C4-2B (cell line): ENCODE results near the gene RNF212B.
"Not testable (repeated sequence)": the region's sequence is repeated elsewhere in the genome, so short reads cannot be mapped to it uniquely, and the experiment has no call there.

Experiments used
- H3K27ac ChIP-seq: fragments of 450-650 bp; 2 replicates; pipeline ENCODE4 v1.5.1; 2017
- ZFX ChIP-seq: fragments of 450-650 bp; IDR thresholded peaks from 2 replicates; pipeline ENCODE4 v1.6.1; 2017
- TF ChIP-seq, protein P1 (sequence below): fragments of 450-650 bp; conservative IDR thresholded peaks from 2 replicates; pipeline ENCODE4 v1.5.1; 2017; ENCODE audit warnings: mild to moderate bottlenecking

The RNF212B gene

GRCh38 chr14:23249824-23250223 is 12.1 kb downstream of the RNF212B start:
- TF ChIP-seq, protein P1, sequence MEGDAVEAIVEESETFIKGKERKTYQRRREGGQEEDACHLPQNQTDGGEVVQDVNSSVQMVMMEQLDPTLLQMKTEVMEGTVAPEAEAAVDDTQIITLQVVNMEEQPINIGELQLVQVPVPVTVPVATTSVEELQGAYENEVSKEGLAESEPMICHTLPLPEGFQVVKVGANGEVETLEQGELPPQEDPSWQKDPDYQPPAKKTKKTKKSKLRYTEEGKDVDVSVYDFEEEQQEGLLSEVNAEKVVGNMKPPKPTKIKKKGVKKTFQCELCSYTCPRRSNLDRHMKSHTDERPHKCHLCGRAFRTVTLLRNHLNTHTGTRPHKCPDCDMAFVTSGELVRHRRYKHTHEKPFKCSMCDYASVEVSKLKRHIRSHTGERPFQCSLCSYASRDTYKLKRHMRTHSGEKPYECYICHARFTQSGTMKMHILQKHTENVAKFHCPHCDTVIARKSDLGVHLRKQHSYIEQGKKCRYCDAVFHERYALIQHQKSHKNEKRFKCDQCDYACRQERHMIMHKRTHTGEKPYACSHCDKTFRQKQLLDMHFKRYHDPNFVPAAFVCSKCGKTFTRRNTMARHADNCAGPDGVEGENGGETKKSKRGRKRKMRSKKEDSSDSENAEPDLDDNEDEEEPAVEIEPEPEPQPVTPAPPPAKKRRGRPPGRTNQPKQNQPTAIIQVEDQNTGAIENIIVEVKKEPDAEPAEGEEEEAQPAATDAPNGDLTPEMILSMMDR: no peak
- TF ChIP-seq ZFX: no peak
- no peak overlapping the region for H3K27ac ChIP-seq

DNA sequence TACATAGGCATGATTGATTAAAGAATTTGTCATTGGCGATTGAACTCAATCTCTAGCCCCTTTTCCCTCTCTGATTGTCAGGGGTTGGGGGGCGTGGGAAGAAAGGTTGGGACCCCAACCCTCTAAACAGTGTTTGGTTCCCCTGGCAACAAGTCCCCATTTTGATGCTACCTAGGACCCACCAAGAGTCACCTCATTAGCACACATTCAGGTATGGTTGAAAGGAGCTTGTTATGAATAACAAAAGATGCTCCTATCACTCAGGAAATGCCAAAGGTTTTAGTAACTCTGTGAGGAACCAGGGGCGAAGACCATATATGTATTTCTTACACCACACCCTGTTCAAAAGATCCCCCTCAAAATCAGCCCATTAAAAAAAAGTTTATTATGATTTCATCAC is 14.3 kb downstream of the RNF212B start:
- TF ChIP-seq, protein P1: no peak
- no peak for TF ChIP-seq ZFX
- H3K27ac ChIP-seq: no peak overlapping the region

DNA sequence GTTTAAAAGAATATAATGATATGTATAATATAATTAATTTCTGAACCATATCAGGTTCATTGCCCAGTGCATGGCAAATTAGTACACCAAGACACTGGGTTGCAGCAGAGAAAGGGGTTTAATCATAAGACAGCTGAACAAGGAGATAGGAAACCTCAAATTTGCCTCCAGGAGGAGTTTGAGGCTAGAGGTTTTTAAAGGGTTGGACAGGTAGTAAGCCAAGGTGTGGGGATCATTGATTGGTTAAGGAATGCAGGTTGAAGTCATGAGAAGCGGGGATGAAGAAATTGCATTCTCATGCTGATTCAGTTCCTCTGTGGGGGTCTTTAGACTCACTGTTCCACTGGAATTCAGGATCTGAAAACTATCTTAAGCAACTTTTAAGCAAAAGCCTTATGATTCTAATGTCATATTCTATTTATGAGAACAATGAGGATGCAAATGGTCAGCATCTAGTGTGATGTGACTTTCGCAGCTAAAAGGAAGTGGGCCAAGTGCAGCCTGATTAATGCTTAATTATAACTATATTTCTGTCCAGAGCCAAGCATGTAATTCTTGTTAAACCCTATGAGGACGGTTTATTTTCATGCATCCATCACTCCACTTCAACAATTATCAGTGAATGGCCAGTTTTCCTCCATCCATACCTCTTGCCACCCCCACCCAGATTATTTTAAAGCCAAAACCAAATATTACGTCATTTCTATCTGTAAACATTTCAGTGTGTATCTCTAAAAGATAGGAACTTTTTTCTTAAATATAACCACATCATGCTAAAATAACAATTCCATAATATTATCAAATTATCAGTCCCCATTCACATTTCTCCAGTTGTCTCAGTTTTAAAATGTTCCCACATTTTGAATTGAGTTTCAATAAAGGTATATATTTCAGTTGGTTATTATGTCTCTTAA is 14.9 kb downstream of the RNF212B start:
- no peak overlapping the region for H3K27ac ChIP-seq

DNA sequence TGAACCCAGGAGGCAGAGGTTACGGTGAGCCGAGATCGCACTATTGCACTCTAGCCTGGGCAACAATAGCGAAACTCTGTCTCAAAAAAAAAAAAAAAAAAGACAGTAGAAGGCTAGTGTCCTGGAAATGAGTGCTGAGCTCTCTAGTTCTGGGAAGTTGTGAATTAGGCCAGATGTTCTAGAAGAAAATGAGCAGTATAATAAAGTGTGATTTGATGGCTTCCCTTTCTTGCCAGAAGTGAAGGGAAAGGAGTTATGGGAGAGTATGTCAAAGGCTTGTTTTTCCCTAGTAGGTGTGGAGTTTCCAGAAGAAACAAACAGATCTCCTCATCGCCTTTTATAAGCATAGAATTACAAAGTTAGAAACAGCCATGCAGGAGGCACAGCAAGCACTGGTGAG is 20.5 kb downstream of the RNF212B start:
- no peak overlapping the region for H3K27ac ChIP-seq
- no peak for TF ChIP-seq ZFX
- TF ChIP-seq, protein P1: no peak

More for the DNA sequence above, 14.9 kb downstream of the RNF212B start:
- TF ChIP-seq, protein P1: no peak
- no peak for TF ChIP-seq ZFX

GRCh38 chr14:23259426-23259825 is 21.7 kb downstream of the RNF212B start:
- H3K27ac ChIP-seq: no peak overlapping the region
- TF ChIP-seq, protein P1: no peak

DNA sequence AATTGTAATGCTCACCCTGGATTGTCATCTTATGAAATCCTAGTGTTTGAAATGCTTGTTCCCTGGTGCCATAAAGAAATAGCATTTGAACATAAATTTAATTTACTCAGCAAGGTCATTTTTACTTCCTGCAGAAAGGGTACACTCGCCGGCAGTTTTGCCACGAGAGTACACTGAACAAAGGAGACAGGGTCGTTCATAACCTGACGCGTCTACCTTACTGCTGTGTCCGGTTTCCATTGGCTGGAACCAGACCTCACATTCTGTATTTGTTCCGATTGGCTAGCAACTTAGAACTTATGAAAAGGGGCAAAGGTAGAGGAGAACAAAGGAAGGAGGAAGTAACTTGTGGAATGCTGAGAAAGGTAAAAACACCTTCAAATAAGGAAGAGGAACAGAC is 23.1 kb downstream of the RNF212B start:
- H3K27ac ChIP-seq: not testable (repeated sequence)

GRCh38 chr14:23269193-23269592 is 31.5 kb downstream of the RNF212B start:
- no peak overlapping the region for H3K27ac ChIP-seq
- TF ChIP-seq, protein P1: no peak
- no peak for TF ChIP-seq ZFX

DNA sequence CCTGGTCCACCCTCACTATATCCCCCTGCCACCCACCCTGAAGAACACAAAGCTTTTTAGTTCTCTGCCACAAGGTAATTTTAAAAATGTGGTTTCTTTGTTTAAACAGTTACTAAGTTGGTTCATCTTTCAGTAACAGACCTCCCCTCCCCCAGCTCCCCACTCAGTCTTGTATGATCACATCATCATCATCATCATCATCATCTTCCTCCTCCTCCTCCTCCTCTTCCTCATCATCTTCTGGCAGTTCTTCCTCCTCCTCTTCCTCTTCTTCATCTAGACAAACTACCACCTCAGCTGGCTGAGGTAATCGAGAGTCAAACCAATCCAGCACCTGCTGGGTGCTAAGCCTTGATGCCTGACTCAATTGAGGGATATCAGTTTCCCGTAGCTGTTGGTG is 37.7 kb downstream of the RNF212B start:
- H3K27ac ChIP-seq: no peak overlapping the region
- TF ChIP-seq ZFX: no peak
- TF ChIP-seq, protein P1: no peak
